Testis (tissue), 3 donors: ENCODE data around the gene HCFC2. TPM values are rescaled to one million over a fixed set of nuclear protein-coding genes. Genes with fewer than 3 reads are reported as not detected.

Experiments
- DNase-seq: peaks from one replicate; pipeline ENCODE4 v3.0.0-alpha.2; 2019
- H3K27ac ChIP-seq, 2 donors: fragments of 200-600 bp; sonication (generic); one replicate each; pipeline ENCODE4 v1.5.1; 2019
- H3K27me3 ChIP-seq: fragments of 200-600 bp; sonication (generic); one replicate; pipeline ENCODE4 v1.5.1; 2019
- H3K36me3 ChIP-seq: fragments of 200-600 bp; sonication (generic); one replicate; pipeline ENCODE4 v1.5.1; 2017; ENCODE audit warnings: low read depth; ENCODE audit errors: missing control alignments
- H3K4me1 ChIP-seq: fragments of 200-600 bp; sonication (generic); one replicate; pipeline ENCODE4 v1.5.1; 2019
- H3K4me3 ChIP-seq, 2 donors: fragments of 200-600 bp; sonication (generic); one replicate each; pipeline ENCODE4 v1.5.1; 2017 to 2019
- H3K9me3 ChIP-seq: fragments of 200-600 bp; sonication (generic); one replicate; pipeline ENCODE4 v1.5.1; 2017
- CTCF ChIP-seq, 3 experiments: fragments of 450-650 bp in 2 of 3; fragments of 200-600 bp in 1 of 3; sonication (generic) in 1 of 3; IDR thresholded peaks; one replicate each; pipeline ENCODE4 v1.5.1; 2016 to 2019; ENCODE audit warnings: antibody characterized with exemption in 3 of 3, mild to moderate bottlenecking in 2 of 3, moderate library complexity in 1 of 3
- POLR2A ChIP-seq: fragments of 450-650 bp; IDR thresholded peaks from one replicate; pipeline ENCODE4 v1.6.1; 2017; ENCODE audit warnings: antibody characterized with exemption, mild to moderate bottlenecking, moderate library complexity
- WGBS, 2 donors: methylation state at CpG; one replicate each; pipeline ENCODE4 v1.1.5; 2018; 5-methylcytosine and 5-hydroxymethylcytosine counted together
- intact Hi-C: fragments of 100-400 bp; cut with DNase I; formaldehyde crosslinking; loops from one replicate; pipeline ENCODE4 v1.15.1; 2023; ENCODE audit warnings: low total_unique reads
- polyA plus RNA-seq: library from polyadenylated mRNA; stranded (reverse); fragments of 350-450 nt; fragmentation: Illumina TruSeq; extraction: RNeasy Lipid Tissue Mini Kit (QIAGEN cat#74804); gene quantifications from one replicate; pipeline ENCODE4 v1.2.3, GENCODE V29; 2014; ENCODE audit warnings: low read depth, low replicate concordance; ENCODE audit not compliant: insufficient read depth
- total RNA-seq, 2 donors: library from RNA; depleted of rRNA; stranded (reverse); fragments of >200 nt; gene quantifications; one replicate each; pipeline ENCODE4 v1.2.3, GENCODE V29; 2016

The HCFC2 gene
- total and polyA plus RNA-seq, 3 donors from 2014 or later = 36.2 to 95.2 (median 57.9) TPM

GRCh38 chr12:104044158-104044557, 20.2 kb upstream of the HCFC2 start:
- no peak overlapping the region for H3K27ac ChIP-seq
- H3K27me3 ChIP-seq = no peaks in the 10 kb centered on the region
- intact Hi-C loops = no loop called here
- no peak overlapping the region for H3K4me3 ChIP-seq
- no peaks in the 10 kb centered on the region for H3K36me3 ChIP-seq
- WGBS, 2 donors = 93 to 97% methylated on average over 3 of the region's 3 CpGs
- no peaks in the 10 kb centered on the region for H3K9me3 ChIP-seq
- TF ChIP-seq POLR2A (no peak), CTCF (IDR thresholded peaks at IDR 0.05) (no peak)
- peaks cover 6% of the 10 kb centered on the region for H3K4me1 ChIP-seq
- DNase-seq = no peak

- H3K9me3 ChIP-seq = no peaks in the 10 kb centered on the region
- intact Hi-C loops = no loop called here
- no peaks in the 10 kb centered on the region for H3K27me3 ChIP-seq
- TF ChIP-seq CTCF (IDR thresholded peaks at IDR 0.05) (no peak), POLR2A (no peak)
- no peak overlapping the region for H3K27ac ChIP-seq
- no peaks in the 10 kb centered on the region for H3K36me3 ChIP-seq
- no peak overlapping the region for H3K4me3 ChIP-seq
- H3K4me1 ChIP-seq = peaks cover 6% of the 10 kb centered on the region
- WGBS, 2 donors = 93% methylated on average over 4 of the region's 4 CpGs
- DNase-seq = no peak
Observed at GRCh38 chr12:104046306-104046705, 18.0 kb upstream of the HCFC2 start.

- H3K27me3 ChIP-seq = no peaks in the 10 kb centered on the region
- TF ChIP-seq CTCF (IDR thresholded peaks at IDR 0.05) (no peak), POLR2A (no peak)
- no peak overlapping the region for H3K4me3 ChIP-seq
- H3K36me3 ChIP-seq = no peaks in the 10 kb centered on the region
- intact Hi-C loops = no loop called here
- H3K4me1 ChIP-seq = peaks cover 6% of the 10 kb centered on the region
- 66 to 80% methylated on average over 5 of the region's 5 CpGs for WGBS, 2 donors
- DNase-seq = no peak
- H3K9me3 ChIP-seq = no peaks in the 10 kb centered on the region
- no peak overlapping the region for H3K27ac ChIP-seq
Observed at GRCh38 chr12:104048162-104048561, 16.2 kb upstream of the HCFC2 start.

GRCh38 chr12:104048811-104049210, 15.5 kb upstream of the HCFC2 start:
- TF ChIP-seq CTCF (IDR thresholded peaks at IDR 0.05) (no peak), POLR2A (no peak)
- Histone ChIP-seq H3K9me3 (no peaks in the 10 kb centered on the region), H3K36me3 (no peaks in the 10 kb centered on the region), H3K27ac (no peak overlapping the region), H3K27me3 (no peaks in the 10 kb centered on the region), H3K4me1 (peaks cover 6% of the 10 kb centered on the region), H3K4me3 (no peak overlapping the region)
- no peak for DNase-seq
- 47 to 49% methylated on average over 3 of the region's 3 CpGs for WGBS, 2 donors
- intact Hi-C loops = no loop called here

- Histone ChIP-seq H3K9me3 (no peaks in the 10 kb centered on the region), H3K36me3 (no peaks in the 10 kb centered on the region), H3K27ac (peak overlapping the region in 1 of 2 donors; percentile 62), H3K27me3 (no peaks in the 10 kb centered on the region), H3K4me3 (peak overlapping the region; percentile 37 to 56), H3K4me1 (peaks cover 6% of the 10 kb centered on the region)
- intact Hi-C loops = no loop called here
- WGBS, 2 donors = 9 to 10% methylated on average over 9 of the region's 9 CpGs
- TF ChIP-seq POLR2A = no peak
- no peak for TF ChIP-seq CTCF (IDR thresholded peaks at IDR 0.05)
- DNase-seq = peak; percentile 24
Observed at GRCh38 chr12:104049278-104049902, 14.9 kb upstream of the HCFC2 start.
